GM12874 (cell line): ENCODE results near the gene SLC9C2.

Experiments used
- CTCF ChIP-seq: IDR thresholded peaks from 2 replicates; pipeline ENCODE4 v1.5.1; 2011; ENCODE audit warnings: low read depth, mild to moderate bottlenecking, control low read depth, low read length, moderate library complexity; ENCODE audit not compliant: insufficient read depth

SLC9C2 gene

GRCh38 chr1:173525926-173526325, 76.9 kb downstream of the SLC9C2 start:
- no peak for TF ChIP-seq CTCF

GRCh38 chr1:173523329-173523728, 79.5 kb downstream of the SLC9C2 start:
- no peak for TF ChIP-seq CTCF

- no peak for TF ChIP-seq CTCF
Observed at GRCh38 chr1:173520799-173521198, 82.1 kb downstream of the SLC9C2 start.

- no peak for TF ChIP-seq CTCF
Observed at GRCh38 chr1:173509797-173510196, 93.1 kb downstream of the SLC9C2 start.

- TF ChIP-seq CTCF, result no peak
Observed at GRCh38 chr1:173508541-173508940, 94.3 kb downstream of the SLC9C2 start.

- TF ChIP-seq CTCF, result no peak
Observed at GRCh38 chr1:173507847-173508209, 95.0 kb downstream of the SLC9C2 start.

- TF ChIP-seq CTCF, result no peak
Observed at GRCh38 chr1:173507205-173507846, 95.5 kb downstream of the SLC9C2 start.
